NCI-H2171 (cell line): ENCODE measurements around the gene IL6R.

Experiments used
- DNase-seq: peaks from one replicate; lab custom pipeline; 2025; lab: John Stamatoyannopoulos, UW

IL6R gene

GRCh38 chr1:154427173-154428139 lies 22.3 kb downstream of the IL6R start:
- no peak for DNase-seq

GRCh38 chr1:154429118-154429517 lies 24.0 kb downstream of the IL6R start:
- DNase-seq: no peak

GRCh38 chr1:154429841-154430611 lies 24.9 kb downstream of the IL6R start:
- no peak for DNase-seq

GRCh38 chr1:154430903-154431302 lies 25.8 kb downstream of the IL6R start:
- DNase-seq: no peak

GRCh38 chr1:154431586-154432373 lies 26.6 kb downstream of the IL6R start:
- no peak for DNase-seq

GRCh38 chr1:154433161-154433764 lies 28.1 kb downstream of the IL6R start:
- DNase-seq: no peak

- no peak for DNase-seq
Observed at GRCh38 chr1:154434346-154435085, 29.4 kb downstream of the IL6R start.

- DNase-seq: no peak
Observed at GRCh38 chr1:154435599-154436200, 30.6 kb downstream of the IL6R start.

GRCh38 chr1:154436433-154436832 lies 31.3 kb downstream of the IL6R start:
- no peak for DNase-seq

- no peak for DNase-seq
Observed at GRCh38 chr1:154440036-154440804, 35.1 kb downstream of the IL6R start.

GRCh38 chr1:154441241-154441888 lies 36.2 kb downstream of the IL6R start:
- DNase-seq: no peak

- no peak for DNase-seq
Observed at GRCh38 chr1:154442006-154442740, 37.0 kb downstream of the IL6R start.

- no peak for DNase-seq
Observed at GRCh38 chr1:154443274-154444013, 38.3 kb downstream of the IL6R start.

GRCh38 chr1:154445040-154445472 lies 39.9 kb downstream of the IL6R start:
- DNase-seq: no peak

- DNase-seq: no peak
Observed at GRCh38 chr1:154446292-154446691, 41.1 kb downstream of the IL6R start.

- DNase-seq: no peak
Observed at GRCh38 chr1:154446789-154447188, 41.6 kb downstream of the IL6R start.

- DNase-seq: no peak
Observed at GRCh38 chr1:154448331-154448811, 43.2 kb downstream of the IL6R start.

- no peak for DNase-seq
Observed at GRCh38 chr1:154453161-154453560, 48.0 kb downstream of the IL6R start.
